Stimulated activated naive CD4-positive, alpha-beta T cell treated with Interleukin-2 at 50 U/mL for 16 hours (primary cell): ENCODE results near the gene MAP3K1.

ENCODE experiments used
- DNase-seq: peaks from one replicate; lab custom pipeline; 2025; lab: John Stamatoyannopoulos, UW

MAP3K1 gene

GRCh38 chr5:56909294-56910209 lies 94.2 kb downstream of the MAP3K1 start, which contains the start of gene SETD9:
SETD9 (plus strand) TSS chr5:56909596; CDS start chr5:56909646, 50 bp downstream.
- peak; percentile 94 for DNase-seq

- peak; percentile 40 for DNase-seq
These were observed 95.0 kb downstream of the MAP3K1 start for GRCh38 chr5:56910210-56910965.

GRCh38 chr5:56913766-56914165 lies 98.4 kb downstream of the MAP3K1 start:
- no peak for DNase-seq

- no peak for DNase-seq
These were observed 99.3 kb downstream of the MAP3K1 start for GRCh38 chr5:56914678-56915077.

- DNase-seq: no peak
These were observed 102.2 kb downstream of the MAP3K1 start for GRCh38 chr5:56917534-56917933.

GRCh38 chr5:56918054-56918453 lies 102.7 kb downstream of the MAP3K1 start:
- DNase-seq: no peak

GRCh38 chr5:56919942-56920662 lies 104.8 kb downstream of the MAP3K1 start:
- no peak for DNase-seq

GRCh38 chr5:56922922-56923321 lies 107.6 kb downstream of the MAP3K1 start:
- DNase-seq: no peak

GRCh38 chr5:56934325-56934724 lies 119.0 kb downstream of the MAP3K1 start:
- DNase-seq: no peak

- no peak for DNase-seq
These were observed 123.5 kb downstream of the MAP3K1 start for GRCh38 chr5:56938858-56939257.

- DNase-seq: no peak
These were observed 126.6 kb downstream of the MAP3K1 start for GRCh38 chr5:56941981-56942380.
